Uterus (tissue), 4 donors: ENCODE results near the gene ATP6V0E1. TPM values are rescaled to one million over a fixed set of nuclear protein-coding genes. Genes with fewer than 3 reads are reported as not detected.
A peak's percentile ranks its signal among the peaks of the same experiment; 100 is the strongest.

ENCODE experiments used
- DNase-seq, 2 donors: peaks; one replicate each; pipeline ENCODE4 v3.0.0-alpha.2; 2019 to 2020
- H3K27ac ChIP-seq, 2 donors: fragments of 200-600 bp; sonication (generic); 1 replicate in 1 of 2; 2 replicates in 1 of 2; pipeline ENCODE4 v1.5.1; 2016 to 2018
- H3K27me3 ChIP-seq, 2 donors: fragments of 200-600 bp; sonication (generic); one replicate each; pipeline ENCODE4 v1.5.1; 2018 to 2019; ENCODE audit warnings: control low read depth in 1 of 2
- H3K36me3 ChIP-seq, 2 donors: fragments of 200-600 bp; sonication (generic); one replicate each; pipeline ENCODE4 v1.5.1; 2019; ENCODE audit warnings: control low read depth in 1 of 2
- H3K4me1 ChIP-seq, 2 donors: fragments of 200-600 bp; sonication (generic); one replicate each; pipeline ENCODE4 v1.5.1; 2018 to 2019; ENCODE audit warnings: control low read depth in 1 of 2
- H3K4me3 ChIP-seq, 2 donors: fragments of 200-600 bp; sonication (generic); 1 replicate in 1 of 2; 2 replicates in 1 of 2; pipeline ENCODE4 v1.5.1; 2018 to 2019; ENCODE audit warnings: mild to moderate bottlenecking in 1 of 2
- H3K9me3 ChIP-seq, 2 donors: fragments of 200-600 bp; sonication (generic); one replicate each; pipeline ENCODE4 v1.5.1; 2019; ENCODE audit warnings: control low read depth in 1 of 2
- POLR2A ChIP-seq, 2 donors: fragments of 450-650 bp; IDR thresholded peaks; one replicate each; pipeline ENCODE4 v1.6.1; 2016; ENCODE audit warnings: antibody characterized with exemption in 2 of 2, mild to moderate bottlenecking in 1 of 2, moderate library complexity in 1 of 2
- intact Hi-C: fragments of 100-400 bp; cut with DNase I; formaldehyde crosslinking; loops from one replicate; pipeline ENCODE4 v1.15.1; 2023; ENCODE audit warnings: low total_unique reads
- total RNA-seq, 4 donors: library from RNA; depleted of rRNA in 3 of 4; stranded (reverse); fragments of >200 nt in 3 of 4; gene quantifications; one replicate each; pipeline versions ENCODE4 v1.1.0 to v1.2.4, GENCODE V29; 2014 to 2023
- TF ChIP-seq, protein P1 (sequence below), 4 experiments: fragments of 200-600 bp in 2 of 4; fragments of 450-650 bp in 2 of 4; sonication (generic) in 2 of 4; IDR thresholded peaks; one replicate each; pipeline ENCODE4 v1.5.1; 2016 to 2019; ENCODE audit warnings: antibody characterized with exemption in 4 of 4, mild to moderate bottlenecking in 2 of 4, moderate library complexity in 1 of 4
- donor health status: DM: yes; HTN: yes; CAD: no.

ATP6V0E1 gene
- total RNA-seq, 4 donors from 2014 or later, result 75.6 to 159 (median 137) TPM

DNA sequence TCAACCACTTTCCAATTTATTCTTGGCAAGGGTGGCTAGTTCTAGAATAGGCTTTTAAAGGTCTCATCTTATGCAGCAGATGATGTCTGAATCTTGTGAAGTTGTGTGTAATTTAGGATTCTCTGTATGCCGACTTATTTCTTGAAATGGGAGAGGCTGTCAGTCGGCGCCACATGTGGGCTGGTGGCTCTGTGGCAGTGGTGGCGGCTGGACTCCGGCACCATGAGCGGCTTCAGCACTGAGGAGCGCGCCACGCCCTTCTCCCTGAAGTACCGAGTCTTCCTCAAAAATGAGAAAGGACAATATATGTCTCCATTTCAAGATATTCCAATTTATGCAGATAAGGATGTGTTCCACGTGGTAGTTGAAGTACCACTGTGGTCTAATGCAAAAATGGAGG is 8.3 kb upstream of the ATP6V0E1 start:
- Histone ChIP-seq H3K9me3 (no peaks in the 10 kb centered on the region), H3K4me3 (no peak overlapping the region), H3K27me3 (no peaks in the 10 kb centered on the region), H3K4me1 (no peaks in the 10 kb centered on the region), H3K36me3 (no peaks in the 10 kb centered on the region), H3K27ac (no peak overlapping the region)
- intact Hi-C loops, result no loop called here
- DNase-seq, result no peak
- TF ChIP-seq, protein P1, sequence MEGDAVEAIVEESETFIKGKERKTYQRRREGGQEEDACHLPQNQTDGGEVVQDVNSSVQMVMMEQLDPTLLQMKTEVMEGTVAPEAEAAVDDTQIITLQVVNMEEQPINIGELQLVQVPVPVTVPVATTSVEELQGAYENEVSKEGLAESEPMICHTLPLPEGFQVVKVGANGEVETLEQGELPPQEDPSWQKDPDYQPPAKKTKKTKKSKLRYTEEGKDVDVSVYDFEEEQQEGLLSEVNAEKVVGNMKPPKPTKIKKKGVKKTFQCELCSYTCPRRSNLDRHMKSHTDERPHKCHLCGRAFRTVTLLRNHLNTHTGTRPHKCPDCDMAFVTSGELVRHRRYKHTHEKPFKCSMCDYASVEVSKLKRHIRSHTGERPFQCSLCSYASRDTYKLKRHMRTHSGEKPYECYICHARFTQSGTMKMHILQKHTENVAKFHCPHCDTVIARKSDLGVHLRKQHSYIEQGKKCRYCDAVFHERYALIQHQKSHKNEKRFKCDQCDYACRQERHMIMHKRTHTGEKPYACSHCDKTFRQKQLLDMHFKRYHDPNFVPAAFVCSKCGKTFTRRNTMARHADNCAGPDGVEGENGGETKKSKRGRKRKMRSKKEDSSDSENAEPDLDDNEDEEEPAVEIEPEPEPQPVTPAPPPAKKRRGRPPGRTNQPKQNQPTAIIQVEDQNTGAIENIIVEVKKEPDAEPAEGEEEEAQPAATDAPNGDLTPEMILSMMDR (IDR thresholded peaks at IDR 0.05), result no peak
- no peak for TF ChIP-seq POLR2A (IDR thresholded peaks at IDR 0.05)

DNA sequence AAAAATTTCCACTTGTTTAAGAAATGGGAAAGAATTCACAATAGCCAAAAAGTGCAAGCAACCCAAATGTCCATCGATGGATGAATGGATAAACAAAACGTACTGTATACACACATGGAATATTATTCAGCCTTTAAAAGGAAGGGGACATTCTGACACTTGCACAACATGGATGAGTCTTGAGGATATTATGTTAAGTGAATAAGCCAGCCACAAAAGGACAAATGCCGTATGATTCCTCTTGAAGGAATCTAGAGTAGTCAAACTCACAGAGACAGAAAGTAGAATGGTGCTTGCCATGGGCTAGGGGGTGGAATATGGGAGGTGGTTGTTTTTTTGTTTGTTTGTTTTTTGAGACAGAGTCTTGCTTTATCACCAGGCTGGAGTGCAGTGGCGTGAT is 3.8 kb upstream of the ATP6V0E1 start:
- Histone ChIP-seq H3K36me3 (no peaks in the 10 kb centered on the region), H3K4me3 (no peak overlapping the region), H3K9me3 (no peaks in the 10 kb centered on the region), H3K4me1 (no peaks in the 10 kb centered on the region), H3K27me3 (no peaks in the 10 kb centered on the region), H3K27ac (no peak overlapping the region)
- intact Hi-C loops, result loop anchor here (10.0 kb wide), 1 partner anchor 75 kb away; the partner anchor contains the start of gene CREBRF
- no peak for DNase-seq
- TF ChIP-seq POLR2A (IDR thresholded peaks at IDR 0.05), result no peak
- TF ChIP-seq, protein P1 (IDR thresholded peaks at IDR 0.05), result no peak

DNA sequence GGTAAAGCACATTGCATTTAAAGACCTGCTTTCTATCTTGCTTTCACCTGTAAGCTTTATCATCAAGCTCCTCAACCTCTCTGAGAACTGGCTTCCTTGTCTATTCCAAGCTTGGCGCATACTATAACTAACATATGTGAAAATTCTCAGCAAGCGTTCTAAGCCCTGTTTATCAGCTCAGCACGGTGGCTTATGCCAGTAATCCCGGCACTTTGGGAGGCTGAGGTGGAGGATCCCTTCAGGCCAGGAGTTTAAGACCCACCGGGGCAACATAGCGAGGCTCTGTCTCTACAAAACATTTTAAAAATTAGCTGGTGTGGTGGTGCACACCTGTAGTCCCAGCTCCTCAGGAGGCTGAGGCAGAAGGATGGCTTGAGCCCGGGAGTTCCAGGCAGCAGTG is 1.6 kb upstream of the ATP6V0E1 start:
- Histone ChIP-seq H3K36me3 (no peaks in the 10 kb centered on the region), H3K9me3 (no peaks in the 10 kb centered on the region), H3K4me1 (no peaks in the 10 kb centered on the region), H3K27ac (no peak overlapping the region), H3K27me3 (no peaks in the 10 kb centered on the region), H3K4me3 (no peak overlapping the region)
- intact Hi-C loops, result loop anchor here (10.0 kb wide), 1 partner anchor 73 kb away; the partner anchor contains the start of gene CREBRF
- no peak for DNase-seq
- TF ChIP-seq, protein P1 (IDR thresholded peaks at IDR 0.05), result no peak
- no peak for TF ChIP-seq POLR2A (IDR thresholded peaks at IDR 0.05)

DNA sequence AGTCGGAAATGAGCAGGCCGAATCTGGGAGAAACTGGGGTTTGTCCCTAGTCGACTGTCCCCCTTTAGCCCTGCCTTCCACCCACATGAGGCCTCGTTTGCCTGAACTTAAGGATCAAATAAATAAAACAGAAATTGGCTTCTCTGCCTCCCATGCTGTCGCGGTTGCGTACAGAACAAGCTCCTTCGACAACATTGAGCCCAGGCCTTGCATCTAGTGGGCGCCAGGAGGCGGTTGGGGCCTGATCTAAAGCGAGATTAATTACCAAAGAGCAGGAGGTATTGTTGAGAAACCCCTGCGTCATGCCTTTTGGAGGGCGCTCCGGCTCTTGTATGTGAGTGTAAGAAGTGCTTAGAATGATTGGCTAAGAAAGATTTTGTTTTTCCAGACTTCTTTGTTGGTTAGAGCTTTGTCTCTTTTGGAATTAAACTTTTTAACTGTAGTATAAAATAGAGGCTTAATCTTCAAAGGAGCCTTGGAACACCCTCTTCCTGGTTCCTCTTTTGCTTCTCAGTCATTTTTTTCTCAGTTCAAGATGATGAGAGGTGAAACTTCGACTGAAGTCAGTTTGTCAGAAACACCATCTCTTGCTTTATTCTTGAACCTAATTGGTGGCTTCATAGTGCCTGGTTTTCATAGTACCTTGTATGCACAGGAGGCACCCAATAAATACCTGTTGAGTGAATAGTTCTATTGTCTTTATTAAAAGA is 828 bp downstream of the ATP6V0E1 start:
- peak; percentile 73 to 81 for DNase-seq
- Histone ChIP-seq H3K4me1 (no peaks in the 10 kb centered on the region), H3K36me3 (no peaks in the 10 kb centered on the region), H3K9me3 (no peaks in the 10 kb centered on the region), H3K27ac (peak overlapping the region; percentile 93 to 96), H3K4me3 (peak overlapping the region; percentile 85 to 99), H3K27me3 (no peaks in the 10 kb centered on the region)
- intact Hi-C loops, result loop anchor here (10.0 kb wide), 1 partner anchor 70 kb away; the partner anchor contains the start of gene CREBRF
- TF ChIP-seq POLR2A (IDR thresholded peaks at IDR 0.05), result no peak
- TF ChIP-seq, protein P1 (IDR thresholded peaks at IDR 0.05), result peak in 3 of 4 experiments; percentile 10 to 53 (median 21)

DNA sequence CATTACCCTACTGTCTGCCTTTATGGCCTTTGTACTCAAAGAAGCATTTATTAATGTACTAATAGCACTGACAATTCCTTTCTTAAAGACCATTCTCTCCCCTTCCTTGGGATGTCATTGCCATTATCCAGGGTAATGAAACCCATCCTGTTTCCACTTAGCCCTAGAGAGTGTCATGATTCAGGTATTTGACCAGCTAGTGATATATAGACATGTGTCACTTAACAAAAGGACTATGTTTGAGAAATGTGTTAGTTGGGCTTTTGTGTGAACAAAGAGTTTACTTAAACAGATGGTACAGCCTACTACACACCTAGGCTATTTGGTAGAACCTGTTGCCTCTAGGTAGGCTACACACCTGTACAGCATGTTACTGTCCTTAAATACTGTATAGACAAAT is 2.0 kb downstream of the ATP6V0E1 start:
- Histone ChIP-seq H3K4me1 (no peaks in the 10 kb centered on the region), H3K4me3 (no peak overlapping the region), H3K9me3 (no peaks in the 10 kb centered on the region), H3K36me3 (no peaks in the 10 kb centered on the region), H3K27me3 (no peaks in the 10 kb centered on the region), H3K27ac (no peak overlapping the region)
- DNase-seq, result no peak
- intact Hi-C loops, result loop anchor here (10.0 kb wide), 1 partner anchor 69 kb away; the partner anchor contains the start of gene CREBRF
- TF ChIP-seq, protein P1 (IDR thresholded peaks at IDR 0.05), result no peak
- TF ChIP-seq POLR2A (IDR thresholded peaks at IDR 0.05), result no peak
